K562 (cell line): Measurements from ENCODE around the gene ARHGAP10.

Source experiments
- FOXK2 ChIP-seq, 2 experiments: fragments of 450-650 bp; IDR thresholded peaks in 1 of 2; conservative IDR thresholded peaks in 1 of 2; 2 replicates each; pipeline ENCODE4 v1.6.1; 2016; ENCODE audit warnings: low read depth in 2 of 2, mild to moderate bottlenecking in 1 of 2
- MAFK ChIP-seq: IDR thresholded peaks from 2 replicates; pipeline ENCODE4 v1.6.1; 2011; ENCODE audit warnings: low read length, improper control_type of control experiment

DNA sequence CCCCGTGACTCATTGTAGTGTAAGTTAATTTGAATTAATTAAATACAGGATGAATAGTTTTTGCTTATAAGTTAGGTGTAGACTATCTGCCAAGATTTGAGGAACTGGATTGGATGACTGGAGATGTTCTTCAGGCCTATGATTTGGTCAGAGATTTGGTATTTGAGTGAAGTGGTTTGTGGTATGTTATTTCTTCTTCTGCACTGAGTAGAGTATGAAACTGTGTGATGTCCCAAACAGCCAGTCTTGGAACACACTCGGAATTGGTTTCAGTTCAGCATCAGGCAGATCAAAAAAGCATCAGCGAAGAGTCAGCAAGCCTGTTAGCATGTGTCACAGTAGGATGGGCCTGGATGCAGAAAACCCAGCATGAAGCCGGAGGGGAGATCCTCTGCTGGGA lies 294.1 kb downstream of the ARHGAP10 start:
- no peak for TF ChIP-seq MAFK
- no peak for TF ChIP-seq FOXK2 (conservative IDR thresholded peaks at IDR 0.05 in 1 of 2, IDR thresholded peaks at IDR 0.05 in 1 of 2; ENCODE audit: low read depth in 2 of 2)
